ENCODE results near the gene TH.

GRCh38 chr11:2194877-2195755 lies 23.5 kb upstream of the TH start:
- TF ChIP-seq CTCF (IDR thresholded peaks at IDR 0.05; ENCODE audit: low read length) (peak; percentile 86), EZH2 (IDR thresholded peaks at IDR 0.05; ENCODE audit: borderline replicate concordance, low read length) (no peak)
